Peyer's patch (tissue), 4 donors: ENCODE results near the gene CDIP1. TPM values are rescaled to one million over a fixed set of nuclear protein-coding genes. Genes with fewer than 3 reads are reported as not detected.
A peak's percentile ranks its signal among the peaks of the same experiment; 100 is the strongest.

ENCODE experiments used
- DNase-seq, 3 donors: peaks; one replicate each; pipeline ENCODE4 v3.0.0-alpha.2; 2017 to 2019
- H3K27ac ChIP-seq, 4 donors: fragments of 200-600 bp; sonication (generic); one replicate each; pipeline ENCODE4 v1.5.1; 2016 to 2019
- H3K27me3 ChIP-seq, 2 donors: fragments of 200-600 bp; sonication (generic); one replicate each; pipeline ENCODE4 v1.5.1; 2019
- H3K36me3 ChIP-seq, 3 donors: fragments of 200-600 bp; sonication (generic); one replicate each; pipeline ENCODE4 v1.5.1; 2016 to 2019
- H3K4me1 ChIP-seq, 4 donors: fragments of 200-600 bp; sonication (generic); one replicate each; pipeline ENCODE4 v1.5.1; 2016 to 2019
- H3K4me3 ChIP-seq, 4 donors: fragments of 200-600 bp; sonication (generic); 1 replicate in 3 of 4; 2 replicates in 1 of 4; pipeline ENCODE4 v1.5.1; 2016 to 2019; ENCODE audit warnings: mild to moderate bottlenecking in 1 of 4
- H3K9me3 ChIP-seq, 4 donors: fragments of 200-600 bp; sonication (generic); one replicate each; pipeline ENCODE4 v1.5.1; 2016 to 2019; ENCODE audit warnings: mild to moderate bottlenecking in 1 of 4
- CTCF ChIP-seq, 6 experiments: fragments of 450-650 bp in 4 of 6; fragments of 200-600 bp in 2 of 6; sonication (generic) in 1 of 6; IDR thresholded peaks; one replicate each; pipeline ENCODE4 v1.5.1; 2017 to 2019; ENCODE audit warnings: antibody characterized with exemption in 6 of 6, mild to moderate bottlenecking in 3 of 6, moderate library complexity in 1 of 6
- POLR2A ChIP-seq, 2 donors: fragments of 450-650 bp; IDR thresholded peaks; one replicate each; pipeline ENCODE4 v1.5.1; 2017; ENCODE audit warnings: antibody characterized with exemption in 2 of 2, mild to moderate bottlenecking in 2 of 2, moderate library complexity in 2 of 2
- total RNA-seq, 4 donors: library from RNA; depleted of rRNA; stranded (reverse); fragments of >200 nt; gene quantifications; one replicate each; pipeline ENCODE4 v1.1.0, GENCODE V29; 2016

Gene CDIP1
- total RNA-seq, 4 donors from 2014 or later, result 21.5 to 45.0 (median 39.0) TPM

GRCh38 chr16:4532238-4532637 lies 6.3 kb downstream of the CDIP1 start:
- H3K4me3 ChIP-seq, result no peak overlapping the region
- H3K4me1 ChIP-seq, result peaks cover 0 to 4% (median 2%) of the 10 kb centered on the region in 4 donors
- no peak for TF ChIP-seq POLR2A (IDR thresholded peaks at IDR 0.05)
- no peak for TF ChIP-seq CTCF (IDR thresholded peaks at IDR 0.05)
- H3K27me3 ChIP-seq, result no peaks in the 10 kb centered on the region
- no peak for DNase-seq
- H3K36me3 ChIP-seq, result peaks cover 0 to 15% (median 0%) of the 10 kb centered on the region in 3 donors
- no peak overlapping the region for H3K27ac ChIP-seq
- no peaks in the 10 kb centered on the region for H3K9me3 ChIP-seq

GRCh38 chr16:4531811-4532210 lies 6.8 kb downstream of the CDIP1 start:
- no peak for DNase-seq
- no peaks in the 10 kb centered on the region for H3K27me3 ChIP-seq
- H3K9me3 ChIP-seq, result no peaks in the 10 kb centered on the region
- TF ChIP-seq POLR2A (IDR thresholded peaks at IDR 0.05) (no peak), CTCF (IDR thresholded peaks at IDR 0.05) (no peak)
- peaks cover 0 to 15% (median 0%) of the 10 kb centered on the region in 3 donors for H3K36me3 ChIP-seq
- no peak overlapping the region for H3K27ac ChIP-seq
- H3K4me3 ChIP-seq, result no peak overlapping the region
- peaks cover 0 to 3% (median 0%) of the 10 kb centered on the region in 4 donors for H3K4me1 ChIP-seq

- no peaks in the 10 kb centered on the region for H3K9me3 ChIP-seq
- peak overlapping the region; percentile 33 to 66 (median 59) for H3K27ac ChIP-seq
- H3K36me3 ChIP-seq, result peaks cover 0 to 15% (median 0%) of the 10 kb centered on the region in 3 donors
- H3K27me3 ChIP-seq, result no peaks in the 10 kb centered on the region
- peak in 1 of 3 donors; percentile 31 for DNase-seq
- peaks cover 0 to 14% (median 2%) of the 10 kb centered on the region in 4 donors for H3K4me1 ChIP-seq
- no peak overlapping the region for H3K4me3 ChIP-seq
- TF ChIP-seq POLR2A (IDR thresholded peaks at IDR 0.05), result no peak
- peak in 3 of 6 experiments; percentile 4 to 28 (median 10) for TF ChIP-seq CTCF (IDR thresholded peaks at IDR 0.05)
Observed at GRCh38 chr16:4529085-4530060, 9.2 kb downstream of the CDIP1 start.

- Histone ChIP-seq H3K4me1 (peaks cover 0 to 14% (median 2%) of the 10 kb centered on the region in 4 donors), H3K27me3 (no peaks in the 10 kb centered on the region), H3K9me3 (no peaks in the 10 kb centered on the region), H3K27ac (peak overlapping the region in 2 of 4 donors; percentile 6 to 42), H3K4me3 (no peak overlapping the region), H3K36me3 (peaks cover 0 to 12% (median 0%) of the 10 kb centered on the region in 3 donors)
- no peak for TF ChIP-seq CTCF (IDR thresholded peaks at IDR 0.05)
- no peak for TF ChIP-seq POLR2A (IDR thresholded peaks at IDR 0.05)
- DNase-seq, result no peak
Observed at GRCh38 chr16:4525634-4526277, 12.8 kb downstream of the CDIP1 start.

GRCh38 chr16:4525069-4525468 lies 13.5 kb downstream of the CDIP1 start:
- H3K4me3 ChIP-seq, result no peak overlapping the region
- TF ChIP-seq CTCF (IDR thresholded peaks at IDR 0.05) (no peak), POLR2A (IDR thresholded peaks at IDR 0.05) (no peak)
- DNase-seq, result no peak
- peaks cover 0 to 12% (median 0%) of the 10 kb centered on the region in 3 donors for H3K36me3 ChIP-seq
- H3K27ac ChIP-seq, result peak overlapping the region in 1 of 4 donors; percentile 6
- H3K9me3 ChIP-seq, result no peaks in the 10 kb centered on the region
- H3K4me1 ChIP-seq, result peaks cover 0 to 14% (median 2%) of the 10 kb centered on the region in 4 donors
- no peaks in the 10 kb centered on the region for H3K27me3 ChIP-seq
